Measurements from ENCODE around the gene PFN1.

Gene PFN1

DNA sequence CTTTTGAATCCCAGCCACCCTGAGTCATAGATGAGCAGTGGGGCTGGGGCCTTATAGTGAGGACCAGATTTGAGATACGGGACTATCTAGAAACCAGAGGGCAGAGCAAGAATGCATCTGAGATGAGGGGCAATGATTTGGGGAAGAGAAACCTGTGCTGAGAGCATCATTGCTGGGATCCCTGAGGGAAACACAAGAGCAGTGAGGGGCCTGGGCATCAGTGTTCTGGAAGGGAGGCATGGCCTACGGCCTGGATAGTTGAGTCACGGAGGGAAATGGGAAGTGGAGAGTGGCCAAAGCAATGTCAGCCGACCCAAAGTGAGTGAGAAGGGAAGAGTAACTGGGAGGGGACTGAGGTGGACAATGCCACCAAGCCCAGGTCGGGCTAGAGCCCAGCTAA lies 34.0 kb upstream of the PFN1 start:
- no peak overlapping the region for H3K27ac ChIP-seq
- TF ChIP-seq, protein P1, sequence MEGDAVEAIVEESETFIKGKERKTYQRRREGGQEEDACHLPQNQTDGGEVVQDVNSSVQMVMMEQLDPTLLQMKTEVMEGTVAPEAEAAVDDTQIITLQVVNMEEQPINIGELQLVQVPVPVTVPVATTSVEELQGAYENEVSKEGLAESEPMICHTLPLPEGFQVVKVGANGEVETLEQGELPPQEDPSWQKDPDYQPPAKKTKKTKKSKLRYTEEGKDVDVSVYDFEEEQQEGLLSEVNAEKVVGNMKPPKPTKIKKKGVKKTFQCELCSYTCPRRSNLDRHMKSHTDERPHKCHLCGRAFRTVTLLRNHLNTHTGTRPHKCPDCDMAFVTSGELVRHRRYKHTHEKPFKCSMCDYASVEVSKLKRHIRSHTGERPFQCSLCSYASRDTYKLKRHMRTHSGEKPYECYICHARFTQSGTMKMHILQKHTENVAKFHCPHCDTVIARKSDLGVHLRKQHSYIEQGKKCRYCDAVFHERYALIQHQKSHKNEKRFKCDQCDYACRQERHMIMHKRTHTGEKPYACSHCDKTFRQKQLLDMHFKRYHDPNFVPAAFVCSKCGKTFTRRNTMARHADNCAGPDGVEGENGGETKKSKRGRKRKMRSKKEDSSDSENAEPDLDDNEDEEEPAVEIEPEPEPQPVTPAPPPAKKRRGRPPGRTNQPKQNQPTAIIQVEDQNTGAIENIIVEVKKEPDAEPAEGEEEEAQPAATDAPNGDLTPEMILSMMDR (conservative IDR thresholded peaks at IDR 0.05), result no peak

DNA sequence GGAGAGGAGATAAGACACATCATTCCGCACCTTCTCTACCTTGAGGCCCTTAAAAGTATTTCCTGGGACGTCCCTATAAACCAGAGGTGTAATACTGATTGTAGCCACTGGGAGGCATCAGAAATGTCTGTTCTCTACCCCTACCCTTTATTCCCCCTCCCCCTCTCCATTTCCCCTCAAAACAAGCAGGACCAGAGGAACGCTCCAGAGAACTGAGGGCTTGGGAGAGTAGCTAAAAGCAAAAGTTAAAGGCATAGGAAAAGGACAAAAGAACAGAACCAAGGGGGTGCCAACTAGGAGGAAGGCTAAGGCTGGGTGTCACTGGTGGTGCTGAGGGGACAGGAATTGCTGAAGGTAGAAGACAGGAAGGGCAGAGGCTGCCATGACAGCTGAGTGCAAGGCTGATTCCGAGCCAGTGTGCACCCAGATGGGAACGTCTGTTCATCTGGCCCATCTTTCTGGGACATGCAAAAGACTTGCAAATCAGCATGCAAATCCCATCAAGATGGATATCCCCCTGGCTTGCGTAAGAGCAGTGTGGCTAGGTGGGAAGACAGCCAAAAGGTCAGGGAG lies 32.4 kb upstream of the PFN1 start:
- no peak overlapping the region for H3K27ac ChIP-seq
- TF ChIP-seq, protein P1 (conservative IDR thresholded peaks at IDR 0.05), result peak; percentile 69

- H3K27ac ChIP-seq, result no peak overlapping the region
- TF ChIP-seq, protein P1 (conservative IDR thresholded peaks at IDR 0.05), result no peak
These were observed 30.4 kb upstream of the PFN1 start for GRCh38 chr17:4978726-4979125.

DNA sequence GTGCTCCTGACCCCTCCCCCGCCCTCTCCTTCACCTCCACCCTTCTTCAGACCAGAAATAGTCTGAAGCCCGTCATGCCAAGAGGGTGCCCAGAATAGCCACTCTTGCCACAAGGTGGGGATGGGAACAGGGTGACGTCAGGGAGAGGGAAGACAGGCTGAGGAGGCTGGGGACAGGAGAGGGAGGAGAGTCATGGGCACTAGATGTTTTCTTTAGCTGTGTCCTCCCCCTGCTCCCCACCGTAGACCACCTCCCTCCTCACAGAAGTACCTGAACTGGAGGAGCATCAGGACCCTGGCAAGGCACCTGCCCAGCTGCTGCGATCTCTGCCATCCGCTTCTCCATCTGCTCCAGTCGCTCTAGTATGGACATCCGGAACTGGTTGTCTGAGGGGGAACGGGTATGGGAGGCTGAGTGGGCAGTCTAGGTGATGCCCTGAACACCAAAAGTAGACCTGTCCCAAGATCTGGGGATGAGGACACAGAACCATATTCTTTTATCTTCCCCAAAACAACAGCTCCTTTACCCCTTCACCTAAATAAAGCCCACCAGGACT lies 25.9 kb upstream of the PFN1 start:
- TF ChIP-seq, protein P1 (conservative IDR thresholded peaks at IDR 0.05), result no peak
- H3K27ac ChIP-seq, result no peak overlapping the region

DNA sequence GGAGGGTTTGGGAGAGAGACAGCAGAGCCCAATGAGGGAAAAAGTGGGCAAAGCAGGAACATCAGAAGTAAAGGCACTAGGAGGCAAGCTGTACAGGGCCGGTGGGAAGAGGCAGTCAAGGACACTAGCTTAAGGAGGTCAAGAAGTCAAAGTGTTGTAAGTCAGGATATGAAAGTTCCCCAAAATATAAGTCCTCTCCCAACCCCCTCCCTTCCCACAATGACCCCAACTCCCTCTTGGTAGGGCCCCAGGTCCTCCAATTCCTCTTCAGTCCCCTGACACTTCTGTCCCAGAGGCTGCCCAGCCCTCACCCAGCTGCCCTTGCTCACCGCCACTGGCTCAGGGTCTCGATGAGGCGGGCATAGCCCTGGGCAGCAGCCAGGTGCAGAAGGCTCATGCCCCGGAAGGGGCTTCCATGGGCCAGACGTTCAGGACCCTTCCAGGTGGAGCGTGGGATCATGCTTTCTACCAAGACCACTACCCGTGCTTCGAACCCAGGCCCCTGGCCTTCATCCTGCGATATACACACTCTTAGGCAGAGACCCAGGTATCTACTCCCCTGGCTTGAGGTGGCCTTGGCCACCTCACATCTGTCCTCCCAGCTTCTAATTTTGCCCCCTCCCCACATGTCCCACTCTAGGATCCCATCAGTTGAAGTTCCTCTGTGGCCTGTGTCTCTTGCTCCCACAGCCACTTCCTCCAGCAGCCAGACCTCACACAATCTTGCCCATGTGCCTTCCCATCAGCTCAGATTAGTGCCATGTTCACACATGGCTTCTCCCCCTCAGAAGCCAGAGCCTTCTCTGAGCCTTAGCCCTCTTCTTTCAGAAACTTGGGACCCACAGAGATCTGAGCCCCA lies 25.2 kb upstream of the PFN1 start:
- no peak overlapping the region for H3K27ac ChIP-seq
- TF ChIP-seq, protein P1 (conservative IDR thresholded peaks at IDR 0.05), result no peak

DNA sequence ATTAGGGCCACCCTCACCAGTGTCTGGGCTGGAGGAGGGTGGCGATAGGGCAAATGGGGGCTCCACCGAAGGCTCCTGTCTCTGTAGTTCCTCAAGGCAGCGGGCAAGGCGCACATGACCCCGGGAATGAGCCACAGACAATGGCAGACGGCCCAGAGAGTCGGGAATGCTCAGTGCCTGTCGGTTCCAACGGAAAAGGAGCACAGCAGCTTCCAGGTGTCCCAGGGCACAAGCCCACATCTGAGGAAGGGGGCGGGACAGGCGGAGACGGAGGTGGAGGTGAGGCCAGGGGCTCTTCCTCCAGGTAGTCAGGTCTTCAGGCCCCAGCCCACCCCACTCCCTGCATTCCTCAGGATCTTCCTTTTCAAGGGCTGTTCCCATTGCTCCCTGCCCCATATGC lies 24.4 kb upstream of the PFN1 start:
- H3K27ac ChIP-seq, result no peak overlapping the region
- TF ChIP-seq, protein P1 (conservative IDR thresholded peaks at IDR 0.05), result no peak

- TF ChIP-seq, protein P1 (conservative IDR thresholded peaks at IDR 0.05), result no peak
- H3K27ac ChIP-seq, result no peak overlapping the region
These were observed 24.0 kb upstream of the PFN1 start for GRCh38 chr17:4972322-4972721.
